HEK293T (cell line): Measurements from ENCODE around the gene RIN2.

Source experiments
- CTCF ChIA-PET: fragments of 350-600 bp; formaldehyde crosslinking; extraction: SDS; loops from one replicate; lab custom pipeline; 2021; ENCODE audit warnings: antibody characterized with exemption, inconsistent platforms; lab: Yijun Ruan, JAX
- POLR2A ChIA-PET: fragments of 350-600 bp; formaldehyde crosslinking; extraction: SDS; loops from one replicate; lab custom pipeline; 2020; ENCODE audit warnings: antibody characterized with exemption, inconsistent platforms; lab: Yijun Ruan, JAX
- DNase-seq: peaks from one replicate; pipeline ENCODE4 v3.0.0; 2012; ENCODE audit warnings: mixed read lengths; ENCODE audit errors: extremely low spot score
- ARNT ChIP-seq: fragments of 450-650 bp; IDR thresholded peaks from 2 replicates; pipeline ENCODE4 v1.6.1; 2017; ENCODE audit warnings: mild to moderate bottlenecking
- BHLHE40 ChIP-seq: fragments of 450-650 bp; IDR thresholded peaks from 2 replicates; pipeline ENCODE4 v1.6.1; 2016; ENCODE audit warnings: mild to moderate bottlenecking, moderate library complexity, borderline replicate concordance
- CTBP1 ChIP-seq: fragments of 450-650 bp; IDR thresholded peaks from 2 replicates; pipeline ENCODE4 v1.6.1; 2016; ENCODE audit warnings: borderline replicate concordance
- ELF4 ChIP-seq: fragments of 450-650 bp; IDR thresholded peaks from 2 replicates; pipeline ENCODE4 v1.6.1; 2017; ENCODE audit warnings: antibody characterized with exemption
- FOXA1 ChIP-seq: fragments of 450-650 bp; IDR thresholded peaks from 2 replicates; pipeline ENCODE4 v1.6.1; 2016; ENCODE audit warnings: mild to moderate bottlenecking
- FOXM1 ChIP-seq: fragments of 450-650 bp; IDR thresholded peaks from 2 replicates; pipeline ENCODE4 v1.6.1; 2017; ENCODE audit warnings: mild to moderate bottlenecking, borderline replicate concordance
- HDGF ChIP-seq: fragments of 450-650 bp; IDR thresholded peaks from 2 replicates; pipeline ENCODE4 v1.6.1; 2017; ENCODE audit warnings: antibody characterized with exemption, borderline replicate concordance
- L3MBTL2 ChIP-seq: fragments of 450-650 bp; conservative IDR thresholded peaks from 2 replicates; pipeline ENCODE4 v1.6.1; 2016; ENCODE audit warnings: mild to moderate bottlenecking
- LEF1 ChIP-seq: fragments of 450-650 bp; IDR thresholded peaks from 2 replicates; pipeline ENCODE4 v1.6.1; 2017; ENCODE audit warnings: mild to moderate bottlenecking, borderline replicate concordance
- NFRKB ChIP-seq: fragments of 450-650 bp; IDR thresholded peaks from 2 replicates; pipeline ENCODE4 v1.6.1; 2016; ENCODE audit warnings: mild to moderate bottlenecking, moderate library complexity
- SP1 ChIP-seq: fragments of 450-650 bp; IDR thresholded peaks from 2 replicates; pipeline ENCODE4 v1.6.1; 2017
- SUZ12 ChIP-seq: fragments of 450-650 bp; IDR thresholded peaks from 2 replicates; pipeline ENCODE4 v1.6.1; 2016; ENCODE audit warnings: mild to moderate bottlenecking
- TARDBP ChIP-seq: fragments of 450-650 bp; IDR thresholded peaks from 2 replicates; pipeline ENCODE4 v1.6.1; 2016
- ZNF384 ChIP-seq: fragments of 450-650 bp; IDR thresholded peaks from 2 replicates; pipeline ENCODE4 v1.6.1; 2016
- TF ChIP-seq, protein P1 (sequence below): fragments of 450-650 bp; IDR thresholded peaks from 2 replicates; pipeline ENCODE4 v1.6.1; 2016

RIN2 gene

DNA sequence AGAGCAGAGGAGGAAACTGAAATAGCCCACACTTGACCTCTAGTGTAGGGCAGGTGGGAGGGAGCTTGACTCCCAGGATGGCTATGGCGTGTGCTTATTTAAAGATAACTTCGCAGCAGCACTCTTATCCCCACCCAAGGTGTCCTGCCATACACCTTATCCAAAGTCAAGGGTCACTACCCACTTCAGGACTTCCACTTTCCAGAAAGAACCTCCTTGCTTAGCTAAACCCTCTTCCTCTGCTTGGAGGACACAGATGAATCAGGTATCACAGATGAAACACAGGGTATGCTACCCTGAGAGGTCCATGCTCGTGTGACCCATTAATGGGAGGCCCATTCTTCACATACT, 2.3 kb downstream of the RIN2 start:
- POLR2A ChIA-PET = no interaction called here
- TF ChIP-seq SP1 (no peak), CTBP1 (no peak), ELF4 (no peak), SUZ12 (no peak), BHLHE40 (no peak), FOXA1 (no peak), LEF1 (no peak), TARDBP (no peak), NFRKB (no peak), ARNT (no peak), HDGF (no peak)
- TF ChIP-seq, protein P1, sequence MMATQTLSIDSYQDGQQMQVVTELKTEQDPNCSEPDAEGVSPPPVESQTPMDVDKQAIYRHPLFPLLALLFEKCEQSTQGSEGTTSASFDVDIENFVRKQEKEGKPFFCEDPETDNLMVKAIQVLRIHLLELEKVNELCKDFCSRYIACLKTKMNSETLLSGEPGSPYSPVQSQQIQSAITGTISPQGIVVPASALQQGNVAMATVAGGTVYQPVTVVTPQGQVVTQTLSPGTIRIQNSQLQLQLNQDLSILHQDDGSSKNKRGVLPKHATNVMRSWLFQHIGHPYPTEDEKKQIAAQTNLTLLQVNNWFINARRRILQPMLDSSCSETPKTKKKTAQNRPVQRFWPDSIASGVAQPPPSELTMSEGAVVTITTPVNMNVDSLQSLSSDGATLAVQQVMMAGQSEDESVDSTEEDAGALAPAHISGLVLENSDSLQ = no peak
- DNase-seq = no peak
- CTCF ChIA-PET = no interaction called here

DNA sequence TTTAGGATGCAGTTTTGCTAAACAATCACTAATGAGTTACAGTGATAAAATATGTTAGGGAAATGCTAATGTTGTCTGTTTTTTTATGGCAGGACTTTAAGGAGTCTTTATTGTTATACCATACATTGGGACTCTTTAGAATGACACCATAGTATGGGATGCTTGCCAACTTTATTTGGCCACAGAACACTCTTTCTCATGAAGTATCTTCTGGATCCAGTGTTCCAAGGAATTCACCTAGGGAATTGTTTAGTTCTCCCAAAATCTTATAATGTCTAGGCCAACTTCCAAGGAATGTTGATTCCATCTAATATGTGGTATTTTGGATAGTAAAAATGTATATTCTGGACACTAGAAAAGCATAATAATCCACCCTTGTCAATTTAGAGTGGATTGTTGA, 3.3 kb downstream of the RIN2 start:
- no peak for DNase-seq
- POLR2A ChIA-PET = no interaction called here
- no peak for TF ChIP-seq NFRKB
- no peak for TF ChIP-seq FOXM1
- no peak for TF ChIP-seq L3MBTL2
- TF ChIP-seq SP1 = no peak
- no peak for TF ChIP-seq LEF1
- no peak for TF ChIP-seq ZNF384
- TF ChIP-seq HDGF = no peak
- no peak for TF ChIP-seq ELF4
- TF ChIP-seq SUZ12 = no peak
- CTCF ChIA-PET = no interaction called here

DNA sequence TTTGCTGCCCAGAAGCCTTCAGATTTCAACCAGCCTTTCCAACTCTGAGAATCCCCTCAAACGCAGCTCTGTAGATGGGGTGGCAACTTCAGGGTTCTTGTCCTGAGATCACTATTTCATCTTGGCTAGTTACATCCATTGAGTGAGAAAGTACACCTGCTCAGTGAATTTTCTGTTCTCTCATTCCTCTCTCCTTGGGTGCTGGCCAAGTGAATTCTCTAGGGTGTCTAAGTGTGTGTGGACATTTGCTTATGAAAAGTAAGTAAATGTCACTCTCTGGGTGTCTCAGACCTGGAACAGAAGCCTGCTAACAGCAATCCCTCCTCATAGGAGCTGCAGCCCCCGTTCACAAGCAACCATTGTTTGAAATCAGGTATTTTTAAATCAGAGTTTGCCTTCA, 3.8 kb downstream of the RIN2 start:
- ChIA-PET CTCF (no interaction called here), POLR2A (no interaction called here)
- no peak for DNase-seq
- TF ChIP-seq ARNT = no peak
- no peak for TF ChIP-seq NFRKB
- TF ChIP-seq TARDBP = no peak
- TF ChIP-seq, protein P1 = no peak

DNA sequence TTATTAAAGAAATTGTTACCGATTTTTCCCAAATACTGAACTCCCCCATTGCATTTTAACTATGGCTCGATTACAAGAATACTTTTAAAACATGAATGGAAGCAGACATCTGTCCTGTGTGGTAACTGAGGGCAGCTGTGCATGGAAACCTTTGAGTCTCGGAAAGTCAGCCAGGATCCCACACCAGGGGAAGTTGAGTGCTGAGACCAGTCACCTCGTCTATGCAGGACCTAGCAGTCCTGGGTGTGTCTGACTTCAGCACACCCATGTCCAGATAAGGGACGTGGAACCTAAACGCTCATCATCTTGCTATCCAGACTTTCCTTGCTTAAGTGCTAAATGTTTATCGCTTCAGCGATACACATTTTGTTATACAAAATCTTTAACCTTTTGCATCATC, 6.1 kb downstream of the RIN2 start:
- ChIA-PET CTCF (no interaction called here), POLR2A (no interaction called here)
- DNase-seq = no peak
- TF ChIP-seq FOXM1 = no peak
- TF ChIP-seq BHLHE40 = no peak
- TF ChIP-seq NFRKB = no peak
- no peak for TF ChIP-seq LEF1
- no peak for TF ChIP-seq TARDBP
- TF ChIP-seq ARNT = no peak
- TF ChIP-seq FOXA1 = no peak
- TF ChIP-seq L3MBTL2 = no peak
- TF ChIP-seq SP1 = no peak
- no peak for TF ChIP-seq HDGF
- no peak for TF ChIP-seq SUZ12
- no peak for TF ChIP-seq ZNF384

DNA sequence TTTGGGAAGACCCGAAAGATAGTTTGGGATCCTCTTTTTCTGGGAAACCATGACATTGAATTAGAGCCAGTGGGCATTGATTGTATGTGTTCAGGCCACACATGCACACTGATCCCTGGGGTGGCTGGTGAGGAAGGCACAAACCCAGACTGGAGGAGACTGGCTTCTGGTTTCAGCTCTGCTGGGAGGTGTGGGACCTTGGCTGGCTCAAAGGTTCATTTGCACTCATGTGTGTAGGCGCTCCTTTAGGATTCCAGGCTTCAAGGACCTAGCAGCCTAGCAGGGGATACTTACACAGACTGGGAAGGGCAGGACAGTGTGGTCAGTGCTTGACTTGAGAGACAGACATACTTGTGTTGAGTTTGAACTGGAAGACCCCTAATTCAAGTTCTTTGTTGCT, 7.2 kb downstream of the RIN2 start:
- DNase-seq = no peak
- POLR2A ChIA-PET = no interaction called here
- TF ChIP-seq LEF1 = no peak
- CTCF ChIA-PET = no interaction called here

DNA sequence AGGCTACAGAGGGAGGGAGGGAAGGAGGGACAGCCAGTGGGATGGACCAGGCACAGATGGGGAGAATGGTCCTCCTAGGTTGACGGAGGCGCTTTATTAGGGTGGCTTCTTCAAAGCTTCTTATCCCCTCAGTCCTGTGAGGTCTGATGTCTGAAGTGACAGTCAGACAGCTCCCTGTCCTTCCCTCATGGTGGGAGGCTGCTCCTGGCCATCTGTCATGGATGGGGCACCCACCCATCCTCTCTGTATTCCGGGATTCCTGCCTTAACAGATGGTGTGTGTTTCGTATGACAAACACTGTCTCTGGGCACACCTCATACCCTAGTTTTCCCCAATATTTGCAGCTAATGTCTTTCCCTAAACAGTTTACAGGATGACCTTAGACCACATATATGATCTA, 7.9 kb downstream of the RIN2 start:
- CTCF ChIA-PET = no interaction called here
- DNase-seq = no peak
- POLR2A ChIA-PET = no interaction called here
- no peak for TF ChIP-seq ELF4
- no peak for TF ChIP-seq BHLHE40
- TF ChIP-seq FOXM1 = no peak
- TF ChIP-seq, protein P1 = no peak
- no peak for TF ChIP-seq TARDBP

DNA sequence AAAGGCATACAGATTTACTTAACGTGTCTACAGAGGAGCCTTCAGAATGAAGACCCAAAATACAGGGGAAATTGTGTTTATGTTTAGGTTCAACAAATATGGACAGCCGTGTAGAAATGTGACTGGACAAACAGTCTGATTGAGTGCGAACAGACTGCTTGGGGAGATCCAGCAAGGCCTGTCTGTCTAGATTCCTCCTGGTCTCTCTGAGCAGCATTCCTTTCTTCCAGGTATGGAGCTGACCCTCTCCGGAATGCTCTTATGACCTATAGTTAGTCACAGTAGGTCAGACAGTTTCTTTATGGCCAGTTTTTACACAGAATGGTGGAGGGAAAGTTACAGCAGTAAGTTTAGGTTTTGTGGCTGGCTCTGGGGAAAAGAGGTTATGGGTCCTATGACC, 9.0 kb downstream of the RIN2 start:
- ChIA-PET POLR2A (no interaction called here), CTCF (interaction anchor here (0.6 kb wide), 1 partner anchor 13 kb away, joined by 3 read pairs; no protein-coding TSS in a partner anchor)
- DNase-seq = no peak
- TF ChIP-seq NFRKB = no peak
- TF ChIP-seq LEF1 = no peak
- TF ChIP-seq FOXM1 = no peak
- TF ChIP-seq SUZ12 = no peak
- TF ChIP-seq FOXA1 = no peak
- no peak for TF ChIP-seq ARNT
- TF ChIP-seq TARDBP = no peak
- TF ChIP-seq ELF4 = no peak
- TF ChIP-seq, protein P1 = no peak
- no peak for TF ChIP-seq BHLHE40
